H9 (cell line): ENCODE measurements around the gene RECQL. TPM values are rescaled to one million over a fixed set of nuclear protein-coding genes. Genes with fewer than 3 reads are reported as not detected.

Source experiments
- DNase-seq: peaks from one replicate; pipeline ENCODE4 v3.0.0-alpha.2; 2017
- H2AFZ ChIP-seq: one replicate; pipeline ENCODE4 v1.6.1; 2013; ENCODE audit warnings: mild to moderate bottlenecking, low read length, control low read depth, moderate library complexity
- H2AK5ac ChIP-seq: 2 replicates; pipeline ENCODE4 v1.6.1; 2013; ENCODE audit warnings: low read length, control low read depth, mixed read lengths; ENCODE audit not compliant: insufficient read length
- H2BK120ac ChIP-seq: one replicate; pipeline ENCODE4 v1.6.1; 2013; ENCODE audit warnings: low read depth, mild to moderate bottlenecking, low read length, control low read depth, inconsistent platforms; ENCODE audit not compliant: poor library complexity, severe bottlenecking
- H2BK12ac ChIP-seq: 2 replicates; pipeline ENCODE4 v1.6.1; 2013; ENCODE audit warnings: low read length, control low read depth, mixed read lengths, low read depth; ENCODE audit not compliant: insufficient read length
- H2BK15ac ChIP-seq: 2 replicates; pipeline ENCODE4 v1.6.1; 2013; ENCODE audit warnings: low read depth, low read length, control low read depth
- H2BK20ac ChIP-seq: one replicate; pipeline ENCODE4 v1.6.1; 2013; ENCODE audit warnings: low read depth, mild to moderate bottlenecking, low read length, control low read depth, inconsistent platforms; ENCODE audit not compliant: poor library complexity, severe bottlenecking
- H2BK5ac ChIP-seq: 2 replicates; pipeline ENCODE4 v1.6.1; 2013; ENCODE audit warnings: low read length, control low read depth, mixed read lengths; ENCODE audit not compliant: insufficient read length
- H3K14ac ChIP-seq: 2 replicates; pipeline ENCODE4 v1.6.1; 2013; ENCODE audit warnings: low read length, control low read depth; ENCODE audit not compliant: insufficient read depth
- H3K18ac ChIP-seq: 2 replicates; pipeline ENCODE4 v1.6.1; 2013; ENCODE audit warnings: low read depth, mild to moderate bottlenecking, mixed read lengths, low read length, control low read depth; ENCODE audit not compliant: insufficient read length
- H3K23ac ChIP-seq: 2 replicates; pipeline ENCODE4 v1.6.1; 2013; ENCODE audit warnings: low read length, control low read depth, mixed read lengths, low read depth; ENCODE audit not compliant: insufficient read length
- H3K23me2 ChIP-seq: 2 replicates; pipeline ENCODE4 v1.6.1; 2013; ENCODE audit warnings: low read depth, mild to moderate bottlenecking, mixed read lengths, low read length, control low read depth; ENCODE audit not compliant: insufficient read length, poor library complexity, severe bottlenecking
- H3K27ac ChIP-seq: 2 replicates; pipeline ENCODE4 v1.5.1; 2013; ENCODE audit warnings: low read length, control low read depth, mixed read lengths, low read depth; ENCODE audit not compliant: insufficient read length
- H3K27me3 ChIP-seq: 2 replicates; pipeline ENCODE4 v1.6.1; 2013; ENCODE audit warnings: low read length, control low read depth, inconsistent platforms; ENCODE audit not compliant: insufficient read depth
- H3K4ac ChIP-seq: 2 replicates; pipeline ENCODE4 v1.6.1; 2013; ENCODE audit warnings: low read depth, mild to moderate bottlenecking, control low read depth, inconsistent platforms, low read length, moderate library complexity
- H3K4me1 ChIP-seq: 2 replicates; pipeline ENCODE4 v1.6.1; 2013; ENCODE audit warnings: low read length, control low read depth, inconsistent platforms; ENCODE audit not compliant: insufficient read depth
- H3K4me2 ChIP-seq: 2 replicates; pipeline ENCODE4 v1.6.1; 2013; ENCODE audit warnings: low read length, control low read depth, mixed read lengths; ENCODE audit not compliant: insufficient read length, insufficient read depth
- H3K56ac ChIP-seq: 2 replicates; pipeline ENCODE4 v1.6.1; 2013; ENCODE audit warnings: low read depth, mild to moderate bottlenecking, mixed read lengths, low read length, control low read depth; ENCODE audit not compliant: insufficient read length
- H3K79me1 ChIP-seq: 2 replicates; pipeline ENCODE4 v1.6.1; 2013; ENCODE audit warnings: low read depth, mild to moderate bottlenecking, moderate library complexity, low read length, control low read depth, inconsistent platforms; ENCODE audit not compliant: insufficient read depth, poor library complexity, severe bottlenecking
- H3K79me2 ChIP-seq: 2 replicates; pipeline ENCODE4 v1.6.1; 2013; ENCODE audit warnings: low read length, control low read depth, inconsistent platforms; ENCODE audit not compliant: insufficient read depth
- H3K9ac ChIP-seq: 2 replicates; pipeline ENCODE4 v1.6.1; 2013; ENCODE audit warnings: low read length, control low read depth, mixed read lengths; ENCODE audit not compliant: insufficient read length; ENCODE audit errors: extremely low read depth
- H3K9me3 ChIP-seq: one replicate; pipeline ENCODE4 v1.6.1; 2013; ENCODE audit warnings: low read depth, low read length, inconsistent platforms; ENCODE audit not compliant: control insufficient read depth
- H3T11ph ChIP-seq: one replicate; pipeline ENCODE4 v1.6.1; 2013; ENCODE audit warnings: mild to moderate bottlenecking, low read length, control low read depth, inconsistent platforms
- H4K20me1 ChIP-seq: one replicate; pipeline ENCODE4 v1.6.1; 2013; ENCODE audit not compliant: control insufficient read depth, insufficient read length, insufficient read depth
- H4K5ac ChIP-seq: 2 replicates; pipeline ENCODE4 v1.6.1; 2013; ENCODE audit warnings: low read depth, mild to moderate bottlenecking, mixed read lengths, low read length, control low read depth; ENCODE audit not compliant: insufficient read length
- H4K8ac ChIP-seq: replicated peaks from 2 replicates; pipeline ENCODE4 v1.6.1; 2013; ENCODE audit warnings: low read length, control low read depth, mixed read lengths, low read depth; ENCODE audit not compliant: insufficient read length
- H4K91ac ChIP-seq: 2 replicates; pipeline ENCODE4 v1.6.1; 2013; ENCODE audit warnings: low read depth, mild to moderate bottlenecking, moderate library complexity, mixed read lengths, low read length, control low read depth; ENCODE audit not compliant: insufficient read length
- H3K27ac Mint-ChIP-seq, 3 experiments: 2 replicates in 2 of 3; 3 replicates in 1 of 3; pipeline ENCODE4 v1.8.0; 2020 to 2021; ENCODE audit warnings: mixed read lengths in 3 of 3, mild to moderate bottlenecking in 1 of 3, moderate library complexity in 1 of 3
- H3K27me3 Mint-ChIP-seq: 2 replicates; pipeline ENCODE4 v1.8.0; 2021; ENCODE audit warnings: low read depth, mild to moderate bottlenecking, moderate library complexity, mixed read lengths
- H3K36me3 Mint-ChIP-seq, 3 experiments: 2 replicates in 2 of 3; 3 replicates in 1 of 3; pipeline ENCODE4 v1.8.0; 2020 to 2021; ENCODE audit warnings: low read depth in 3 of 3, mixed read lengths in 3 of 3; ENCODE audit not compliant: insufficient read depth in 1 of 3
- H3K4me1 Mint-ChIP-seq, 2 experiments: 2 replicates each; pipeline ENCODE4 v1.8.0; 2020; ENCODE audit warnings: mixed read lengths in 2 of 2
- H3K4me3 Mint-ChIP-seq, 2 experiments: 2 replicates in 1 of 2; 3 replicates in 1 of 2; pipeline ENCODE4 v1.8.0; 2020 to 2021; ENCODE audit warnings: mild to moderate bottlenecking in 2 of 2, mixed read lengths in 2 of 2, moderate library complexity in 1 of 2
- H3K9me3 Mint-ChIP-seq, 2 experiments: 2 replicates in 1 of 2; 3 replicates in 1 of 2; pipeline ENCODE4 v1.8.0; 2020; ENCODE audit warnings: mild to moderate bottlenecking in 2 of 2, mixed read lengths in 2 of 2, moderate library complexity in 1 of 2
- CTCF ChIP-seq: fragments of 200-600 bp; sonication (generic); conservative IDR thresholded peaks from 3 replicates; pipeline ENCODE4 v1.8.0; 2021; ENCODE audit warnings: antibody characterized with exemption, mild to moderate bottlenecking
- WGBS: extraction: QIAGEN DNeasy Blood & Tissue Kit; methylation state at CpG from one replicate; pipeline ENCODE4 v1.1.7; 2013; ENCODE audit warnings: missing lambda C conversion rate, low lambda C conversion rate, mixed read lengths; ENCODE audit not compliant: insufficient read length; ENCODE audit errors: extremely low coverage; 5-methylcytosine and 5-hydroxymethylcytosine counted together
- total RNA-seq: library from RNA; stranded (reverse); gene quantifications from 2 replicates; pipeline ENCODE4 v1.2.1, GENCODE V29; 2021

The RECQL gene
- total RNA-seq, 1 experiment from 2014 or later = 41.0 TPM

GRCh38 chr12:21528953-21529352 lies 27.5 kb upstream of the RECQL start:
- DNase-seq = no peak
- no peak overlapping the region for H3K14ac ChIP-seq

More at GRCh38 chr12:21528953-21529352, 27.5 kb upstream of the RECQL start:
- no peak overlapping the region for H3K18ac ChIP-seq
- H3K27me3 ChIP-seq = peaks cover 5% of the 10 kb centered on the region; the same call in 1 of the 2 replicates
- H3K79me2 ChIP-seq = no peaks in the 10 kb centered on the region
- no peak overlapping the region for H3K27ac Mint-ChIP-seq
- H3K4ac ChIP-seq = no peak overlapping the region
- no peak overlapping the region for H3K4me3 Mint-ChIP-seq
- no peak overlapping the region for H2AK5ac ChIP-seq
- no peak overlapping the region for H4K8ac ChIP-seq
- H4K20me1 ChIP-seq = no peaks in the 10 kb centered on the region
- no peak overlapping the region for H2BK20ac ChIP-seq
- WGBS = no CpG with 5 or more reads among the region's 5 CpGs
- no peak overlapping the region for H3K23ac ChIP-seq
- no peak overlapping the region for H2BK120ac ChIP-seq
- H2BK15ac ChIP-seq = no peak overlapping the region
- H3K27me3 Mint-ChIP-seq = peaks cover 70% of the 10 kb centered on the region
- H4K91ac ChIP-seq = no peak overlapping the region
- no peak overlapping the region for H3K9ac ChIP-seq
- H3K23me2 ChIP-seq = peaks cover 8% of the 10 kb centered on the region
- no peak for TF ChIP-seq CTCF
- H3K36me3 Mint-ChIP-seq = no peaks in the 10 kb centered on the region; a peak in 1 of 7 replicates
- H3K4me2 ChIP-seq = no peak overlapping the region
- H3K4me1 ChIP-seq = no peaks in the 10 kb centered on the region
- H2BK5ac ChIP-seq = no peak overlapping the region
- no peaks in the 10 kb centered on the region for H3K9me3 ChIP-seq
- no peak overlapping the region for H2BK12ac ChIP-seq
- H3K9me3 Mint-ChIP-seq = no peaks in the 10 kb centered on the region
- H4K5ac ChIP-seq = no peak overlapping the region
- H3K79me1 ChIP-seq = no peaks in the 10 kb centered on the region
- H3K56ac ChIP-seq = no peak overlapping the region
- H3T11ph ChIP-seq = no peak overlapping the region
- no peak overlapping the region for H2AFZ ChIP-seq
- H3K4me1 Mint-ChIP-seq = peaks cover 5 to 12% of the 10 kb centered on the region in 2 experiments
- H3K27ac ChIP-seq = no peak overlapping the region
